Dermis microvascular lymphatic vessel endothelial cell (primary cell): ENCODE results near the gene WRNIP1. TPM values are rescaled to one million over a fixed set of nuclear protein-coding genes. Genes with fewer than 3 reads are reported as not detected.

ENCODE experiments used
- DNase-seq, 2 donors: peaks; one replicate each; pipeline versions ENCODE4 v3.0.0 to v3.0.0-alpha.2; 2010; ENCODE audit warnings: low read depth in 2 of 2
- total RNA-seq: library from RNA; depleted of rRNA; stranded (reverse); fragments of >200 nt; gene quantifications from 2 replicates; pipeline ENCODE4 v1.2.1, GENCODE V29; 2014

Gene WRNIP1
- total RNA-seq, 1 donor from 2014 or later = 43.3 TPM

DNA sequence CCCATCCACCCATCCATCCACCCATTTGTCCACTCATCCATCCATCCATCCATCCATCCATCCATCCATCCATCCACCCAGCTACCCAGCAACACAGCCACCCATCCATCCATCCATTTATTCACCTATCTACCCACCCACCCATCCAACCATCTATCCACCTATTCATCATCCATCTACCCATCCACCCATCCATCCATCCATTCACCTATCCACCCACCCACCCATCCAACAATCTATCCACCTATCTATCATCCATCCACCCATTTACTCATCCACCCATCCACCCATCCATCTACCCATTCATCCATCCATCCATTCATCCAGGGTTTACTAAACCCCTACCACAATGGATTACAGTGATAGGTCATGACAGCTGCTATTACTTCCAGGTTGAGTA, 69.1 kb downstream of the WRNIP1 start:
- no peak for DNase-seq

Other genes starting within 250 kb of the WRNIP1 start
- gene MYLK4, start 14.5 kb upstream of the WRNIP1 start, total RNA-seq = 0.39 and 0.51 TPM in 2 replicates
- 18.3 and 36.3 TPM in 2 replicates for gene SERPINB1, start 76.5 kb downstream of the WRNIP1 start, total RNA-seq
- 93.9 and 128 TPM in 2 replicates for gene SERPINB9, start 137.9 kb downstream of the WRNIP1 start, total RNA-seq
- gene SERPINB6, start 206.2 kb downstream of the WRNIP1 start, total RNA-seq = 107 and 108 TPM in 2 replicates
- gene NQO2, start 234.5 kb downstream of the WRNIP1 start, total RNA-seq = 12.2 and 24.9 TPM in 2 replicates